Neural progenitor cell (in vitro differentiated cells): ENCODE results near the gene DOK3.

Experiments
- CTCF ChIP-seq: fragments of 200-600 bp; sonication (generic); IDR thresholded peaks from 2 replicates; pipeline ENCODE4 v1.5.1; 2017; ENCODE audit warnings: antibody characterized with exemption, mild to moderate bottlenecking
- EZH2 ChIP-seq: fragments of 200-600 bp; sonication (generic); IDR thresholded peaks from 2 replicates; pipeline ENCODE4 v1.6.1; 2017; ENCODE audit warnings: antibody characterized with exemption, mild to moderate bottlenecking, moderate library complexity

DNA sequence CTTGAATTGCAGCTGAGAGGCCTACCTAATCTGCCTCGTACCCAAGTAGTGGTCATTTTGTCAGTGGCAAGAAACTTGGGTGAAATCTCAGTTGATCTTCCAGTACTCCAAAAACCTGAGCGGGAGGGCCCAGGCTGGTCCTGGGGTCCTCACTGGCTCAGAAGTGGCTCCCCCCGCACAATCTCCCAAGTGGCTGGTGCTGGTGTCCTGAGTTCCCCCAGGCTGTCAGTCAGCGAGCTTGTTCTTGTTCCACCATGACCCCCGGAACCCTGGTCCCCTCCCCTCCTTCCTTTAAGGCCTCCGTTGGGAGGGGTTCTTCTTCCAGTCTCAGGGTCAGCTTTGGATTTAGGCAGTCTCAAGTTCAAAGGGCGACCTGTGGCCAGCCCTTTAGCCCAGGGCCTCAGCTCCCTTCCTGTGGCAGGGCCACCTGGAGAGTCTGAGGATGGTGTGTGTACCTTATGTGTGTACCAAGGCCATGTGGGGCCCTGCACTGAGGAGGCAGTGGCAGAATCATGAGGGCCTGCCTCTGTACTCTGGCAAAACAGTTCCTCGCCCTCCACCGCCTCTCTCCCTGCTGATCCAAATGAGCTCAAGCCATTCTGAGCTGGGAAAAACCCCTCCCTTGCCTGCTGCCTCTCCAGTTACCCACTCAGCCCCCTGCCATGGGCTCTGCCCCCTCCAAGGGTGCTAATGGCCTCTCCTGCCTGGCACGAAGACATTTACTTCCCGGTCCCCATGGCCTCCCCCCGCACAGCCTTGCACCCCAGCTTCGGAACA is 31.7 kb downstream of the DOK3 start:
- TF ChIP-seq CTCF (no peak), EZH2 (no peak)
